ENCODE measurements around the gene ETHE1. TPM values are rescaled to one million over a fixed set of nuclear protein-coding genes. Genes with fewer than 3 reads are reported as not detected.

The ETHE1 gene
- total RNA-seq, 1 donor from 2014 or later = 16.0 TPM

- no peak for DNase-seq
- Mint-ChIP-seq H3K27me3 (ENCODE audit: unreplicated experiment) (peaks cover 6% of the 10 kb centered on the region), H3K36me3 (ENCODE audit: unreplicated experiment) (no peaks in the 10 kb centered on the region), H3K4me3 (ENCODE audit: unreplicated experiment) (no peak overlapping the region), H3K4me1 (ENCODE audit: low read depth, unreplicated experiment) (no peaks in the 10 kb centered on the region), H3K9me3 (ENCODE audit: unreplicated experiment) (no peaks in the 10 kb centered on the region), H3K27ac (ENCODE audit: unreplicated experiment) (no peak overlapping the region)
- no peak for TF ChIP-seq CTCF (IDR thresholded peaks at IDR 0.05; ENCODE audit: partially characterized antibody, unreplicated experiment)
Observed at GRCh38 chr19:43457809-43458208, 69.2 kb downstream of the ETHE1 start.

Other genes starting within 250 kb of the ETHE1 start
- gene CD177, start 173.5 kb downstream of the ETHE1 start, total RNA-seq (ENCODE audit: unreplicated experiment) = not detected
- gene TEX101, start 112.3 kb downstream of the ETHE1 start, total RNA-seq (ENCODE audit: unreplicated experiment) = not detected
- 0.56 TPM for gene LYPD3, start 61.6 kb downstream of the ETHE1 start, total RNA-seq (ENCODE audit: unreplicated experiment)
- gene PHLDB3, start 22.5 kb downstream of the ETHE1 start, total RNA-seq (ENCODE audit: unreplicated experiment) = 6.8 TPM
- 2.0 TPM for gene ZNF575, start 6.0 kb upstream of the ETHE1 start, total RNA-seq (ENCODE audit: unreplicated experiment)
- 39.5 TPM for gene XRCC1, start 48.3 kb upstream of the ETHE1 start, total RNA-seq (ENCODE audit: unreplicated experiment)
- gene PINLYP, start 48.6 kb upstream of the ETHE1 start, total RNA-seq (ENCODE audit: unreplicated experiment) = 0.96 TPM
- gene IRGQ, start 68.9 kb upstream of the ETHE1 start, total RNA-seq (ENCODE audit: unreplicated experiment) = 184 TPM
- 15.0 TPM for gene ZNF576, start 69.4 kb upstream of the ETHE1 start, total RNA-seq (ENCODE audit: unreplicated experiment)
- gene SRRM5, start 84.9 kb upstream of the ETHE1 start, total RNA-seq (ENCODE audit: unreplicated experiment) = 0.51 TPM
- 139 TPM for gene ZNF428, start 92.4 kb upstream of the ETHE1 start, total RNA-seq (ENCODE audit: unreplicated experiment)
- gene CADM4, start 112.6 kb upstream of the ETHE1 start, total RNA-seq (ENCODE audit: unreplicated experiment) = 52.4 TPM
- 2.9 TPM for gene PLAUR, start 143.0 kb upstream of the ETHE1 start, total RNA-seq (ENCODE audit: unreplicated experiment)
- gene IRGC, start 188.9 kb upstream of the ETHE1 start, total RNA-seq (ENCODE audit: unreplicated experiment) = not detected
- gene SMG9, start 227.8 kb upstream of the ETHE1 start, total RNA-seq (ENCODE audit: unreplicated experiment) = 34.1 TPM

Data from glutamatergic neuron (in vitro differentiated cells).